MM.1S (cell line): ENCODE results near the gene CLCA2.

Experiments used
- DNase-seq: peaks from one replicate; pipeline ENCODE4 v3.0.0-alpha.2; 2015
- H2AFZ ChIP-seq: fragments of 300-600 bp; sonication (generic); 2 replicates; pipeline ENCODE4 v1.6.0; 2016; ENCODE audit warnings: antibody characterized with exemption, low read length
- H3F3A ChIP-seq: fragments of 300-600 bp; sonication (generic); 2 replicates; pipeline ENCODE4 v1.6.1; 2016; ENCODE audit warnings: mild to moderate bottlenecking, antibody characterized with exemption, low read length, moderate library complexity, mixed read lengths; ENCODE audit not compliant: insufficient read depth
- H3K27ac ChIP-seq: fragments of 300-600 bp; sonication (generic); 2 replicates; pipeline ENCODE4 v1.5.1; 2016; ENCODE audit warnings: mild to moderate bottlenecking, low read length
- H3K27me3 ChIP-seq: fragments of 300-600 bp; sonication (generic); replicated peaks from 2 replicates; pipeline ENCODE4 v1.6.0; 2016; ENCODE audit warnings: low read length; ENCODE audit not compliant: insufficient read depth
- H3K36me3 ChIP-seq: fragments of 300-600 bp; sonication (generic); replicated peaks from 2 replicates; pipeline ENCODE4 v1.6.1; 2016; ENCODE audit warnings: mild to moderate bottlenecking, low read length, mixed read lengths; ENCODE audit not compliant: insufficient read depth
- H3K4me1 ChIP-seq: fragments of 300-600 bp; sonication (generic); 2 replicates; pipeline ENCODE4 v1.6.1; 2016; ENCODE audit warnings: low read length, mixed read lengths
- H3K4me2 ChIP-seq: fragments of 300-600 bp; sonication (generic); 2 replicates; pipeline ENCODE4 v1.6.0; 2016; ENCODE audit warnings: low read depth, low read length
- H3K4me3 ChIP-seq: fragments of 300-600 bp; sonication (generic); 2 replicates; pipeline ENCODE4 v1.5.1; 2016; ENCODE audit warnings: low read length, mixed read lengths
- H3K79me2 ChIP-seq: fragments of 300-600 bp; sonication (generic); 2 replicates; pipeline ENCODE4 v1.6.1; 2016; ENCODE audit warnings: mixed run types, low read length, mixed read lengths
- H3K9ac ChIP-seq: fragments of 300-600 bp; sonication (generic); 2 replicates; pipeline ENCODE4 v1.6.1; 2016; ENCODE audit warnings: low read length, mixed read lengths
- H3K9me2 ChIP-seq: fragments of 300-600 bp; sonication (generic); replicated peaks from 2 replicates; pipeline ENCODE4 v1.6.1; 2016; ENCODE audit warnings: mild to moderate bottlenecking, low read length, mixed read lengths; ENCODE audit not compliant: insufficient read depth
- H3K9me3 ChIP-seq: fragments of 300-600 bp; sonication (generic); replicated peaks from 2 replicates; pipeline ENCODE4 v1.6.1; 2016; ENCODE audit warnings: mild to moderate bottlenecking, low read length, mixed read lengths; ENCODE audit not compliant: insufficient read depth
- H4K20me1 ChIP-seq: fragments of 300-600 bp; sonication (generic); 2 replicates; pipeline ENCODE4 v1.6.1; 2016; ENCODE audit warnings: mild to moderate bottlenecking, low read length, moderate library complexity, mixed read lengths; ENCODE audit not compliant: insufficient read depth
- EZH2 ChIP-seq: fragments of 300-600 bp; sonication (generic); optimal IDR thresholded peaks from 2 replicates; pipeline ENCODE3; 2017; ENCODE audit warnings: low read depth, mild to moderate bottlenecking, antibody characterized with exemption, low read length, mixed read lengths
- EZH2phosphoT487 ChIP-seq: fragments of 300-600 bp; sonication (generic); IDR thresholded peaks from 2 replicates; pipeline ENCODE4 v1.6.1; 2018; ENCODE audit warnings: antibody characterized with exemption, low read length
- TF ChIP-seq, protein P1 (sequence below): fragments of 300-600 bp; sonication (generic); IDR thresholded peaks from 2 replicates; pipeline ENCODE4 v1.5.1; 2016; ENCODE audit warnings: antibody characterized with exemption, low read length, mixed read lengths

Gene CLCA2

DNA sequence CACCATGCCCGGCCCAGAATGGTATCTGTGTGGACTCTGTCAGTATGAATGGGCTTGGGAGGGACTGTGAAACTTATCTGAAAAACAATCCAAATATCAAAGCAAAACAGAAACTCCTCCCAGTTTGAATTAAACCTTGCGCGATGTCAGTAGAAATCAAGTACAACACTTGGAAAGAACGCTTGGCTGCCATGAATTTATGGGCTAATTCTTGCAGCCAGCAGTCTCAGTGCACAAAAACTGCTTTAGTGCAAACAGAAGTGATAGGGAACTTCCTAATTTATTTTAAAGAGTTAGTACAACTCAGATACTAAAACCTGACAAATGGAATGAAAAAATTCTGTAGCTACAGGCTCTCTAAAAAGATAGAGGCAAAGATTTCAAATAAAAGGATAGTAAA, 53.3 kb downstream of the CLCA2 start:
- no peak overlapping the region for H3K9ac ChIP-seq
- no peaks in the 10 kb centered on the region for H3K79me2 ChIP-seq
- peaks cover 42% of the 10 kb centered on the region for H3K27me3 ChIP-seq
- H3K4me3 ChIP-seq, result no peak overlapping the region
- no peaks in the 10 kb centered on the region for H4K20me1 ChIP-seq
- 0 out of 2 replicates have a peak, but pooled peaks cover 2% of the 10 kb centered on the region for H3K4me1 ChIP-seq
- H2AFZ ChIP-seq, result no peak overlapping the region
- H3K9me3 ChIP-seq, result no peaks in the 10 kb centered on the region
- DNase-seq, result no peak
- no peaks in the 10 kb centered on the region for H3F3A ChIP-seq
- H3K27ac ChIP-seq, result no peak overlapping the region
- H3K4me2 ChIP-seq, result no peak overlapping the region
- TF ChIP-seq EZH2phosphoT487, result no peak
- TF ChIP-seq EZH2, result no peak
- TF ChIP-seq, protein P1, sequence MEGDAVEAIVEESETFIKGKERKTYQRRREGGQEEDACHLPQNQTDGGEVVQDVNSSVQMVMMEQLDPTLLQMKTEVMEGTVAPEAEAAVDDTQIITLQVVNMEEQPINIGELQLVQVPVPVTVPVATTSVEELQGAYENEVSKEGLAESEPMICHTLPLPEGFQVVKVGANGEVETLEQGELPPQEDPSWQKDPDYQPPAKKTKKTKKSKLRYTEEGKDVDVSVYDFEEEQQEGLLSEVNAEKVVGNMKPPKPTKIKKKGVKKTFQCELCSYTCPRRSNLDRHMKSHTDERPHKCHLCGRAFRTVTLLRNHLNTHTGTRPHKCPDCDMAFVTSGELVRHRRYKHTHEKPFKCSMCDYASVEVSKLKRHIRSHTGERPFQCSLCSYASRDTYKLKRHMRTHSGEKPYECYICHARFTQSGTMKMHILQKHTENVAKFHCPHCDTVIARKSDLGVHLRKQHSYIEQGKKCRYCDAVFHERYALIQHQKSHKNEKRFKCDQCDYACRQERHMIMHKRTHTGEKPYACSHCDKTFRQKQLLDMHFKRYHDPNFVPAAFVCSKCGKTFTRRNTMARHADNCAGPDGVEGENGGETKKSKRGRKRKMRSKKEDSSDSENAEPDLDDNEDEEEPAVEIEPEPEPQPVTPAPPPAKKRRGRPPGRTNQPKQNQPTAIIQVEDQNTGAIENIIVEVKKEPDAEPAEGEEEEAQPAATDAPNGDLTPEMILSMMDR, result no peak
- no peaks in the 10 kb centered on the region for H3K9me2 ChIP-seq
- H3K36me3 ChIP-seq, result no peaks in the 10 kb centered on the region

GRCh38 chr1:86477682-86478081, 53.7 kb downstream of the CLCA2 start:
- no peak for DNase-seq
- no peak overlapping the region for H2AFZ ChIP-seq
- TF ChIP-seq, protein P1, result no peak
- no peak for TF ChIP-seq EZH2
- no peak for TF ChIP-seq EZH2phosphoT487

DNA sequence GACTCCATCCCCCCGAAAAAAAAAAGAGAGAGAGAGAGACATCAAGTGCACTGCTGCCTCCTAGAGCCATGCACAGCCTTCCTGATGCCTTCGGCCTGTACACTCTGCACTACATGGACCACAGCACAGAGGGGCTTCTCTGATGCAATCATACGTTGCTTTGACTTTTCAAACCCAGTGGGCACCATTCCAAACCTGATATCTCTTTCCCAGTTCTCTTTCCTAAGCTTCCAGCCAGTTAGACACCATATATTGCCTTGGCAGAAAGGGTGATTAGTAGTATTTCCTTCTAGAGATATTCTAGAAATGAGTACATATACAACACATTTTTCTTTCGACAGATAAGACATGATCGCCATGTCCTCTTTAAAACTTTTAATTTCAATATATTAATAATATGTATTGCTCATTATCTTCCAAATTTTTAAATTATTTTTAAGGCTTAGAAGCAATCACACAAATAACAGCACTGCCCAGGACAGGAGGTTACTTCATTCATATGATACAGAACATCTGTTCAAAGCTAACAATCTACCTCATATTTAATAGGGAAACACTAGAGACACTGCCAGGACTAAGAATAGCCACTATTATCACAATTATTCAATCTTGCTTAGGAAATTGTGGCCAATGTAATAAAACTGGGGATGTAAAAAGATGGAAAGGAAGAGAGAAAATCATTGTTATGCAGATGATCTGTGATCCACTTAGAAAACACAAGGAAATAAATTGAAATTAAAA, 54.6 kb downstream of the CLCA2 start:
- Histone ChIP-seq H3K27me3 (peaks cover 37% of the 10 kb centered on the region), H3F3A (no peaks in the 10 kb centered on the region), H3K27ac (no peak overlapping the region), H3K36me3 (no peaks in the 10 kb centered on the region), H4K20me1 (no peaks in the 10 kb centered on the region), H3K9ac (no peak overlapping the region), H2AFZ (no peak overlapping the region), H3K4me2 (no peak overlapping the region), H3K9me3 (no peaks in the 10 kb centered on the region), H3K79me2 (no peaks in the 10 kb centered on the region), H3K9me2 (no peaks in the 10 kb centered on the region), H3K4me3 (no peak overlapping the region), H3K4me1 (no peaks in the 10 kb centered on the region)
- no peak for DNase-seq
- TF ChIP-seq, protein P1, result no peak
- no peak for TF ChIP-seq EZH2phosphoT487
- no peak for TF ChIP-seq EZH2

More at GRCh38 chr1:86477682-86478081, 53.7 kb downstream of the CLCA2 start:
- Histone ChIP-seq H3K36me3 (no peaks in the 10 kb centered on the region), H3K27ac (no peak overlapping the region), H3F3A (no peaks in the 10 kb centered on the region), H3K27me3 (peaks cover 42% of the 10 kb centered on the region), H3K9ac (no peak overlapping the region), H3K4me3 (no peak overlapping the region), H3K4me2 (no peak overlapping the region), H3K9me3 (no peaks in the 10 kb centered on the region), H4K20me1 (no peaks in the 10 kb centered on the region), H3K9me2 (no peaks in the 10 kb centered on the region), H3K79me2 (no peaks in the 10 kb centered on the region), H3K4me1 (no peaks in the 10 kb centered on the region)
